Fibroblast of pulmonary artery (primary cell): ENCODE measurements around the gene RETN.

Source experiments
- DNase-seq: peaks from one replicate; pipeline ENCODE4 v3.0.0-alpha.2; 2010; ENCODE audit warnings: low read depth
- H3K4me3 ChIP-seq: replicated peaks from 2 replicates; pipeline ENCODE4 v1.5.1; 2011; ENCODE audit warnings: low read depth, mild to moderate bottlenecking, control low read depth, low read length, moderate library complexity
- CTCF ChIP-seq: IDR thresholded peaks from 2 replicates; pipeline ENCODE4 v1.5.1; 2011; ENCODE audit warnings: mild to moderate bottlenecking, control low read depth, low read length, inconsistent platforms; ENCODE audit errors: missing control alignments

RETN gene

GRCh38 chr19:7652061-7652641, 16.7 kb upstream of the RETN start:
- peak; percentile 71 for DNase-seq
- H3K4me3 ChIP-seq, result peak overlapping the region; percentile 19
- TF ChIP-seq CTCF, result peak; percentile 96

- DNase-seq, result no peak
- H3K4me3 ChIP-seq, result no peak overlapping the region
- no peak for TF ChIP-seq CTCF
Measured at GRCh38 chr19:7654401-7654800, 14.4 kb upstream of the RETN start.

- no peak for DNase-seq
- TF ChIP-seq CTCF, result no peak
- H3K4me3 ChIP-seq, result no peak overlapping the region
Measured at GRCh38 chr19:7655581-7655980, 13.3 kb upstream of the RETN start.

GRCh38 chr19:7657131-7657751, 11.6 kb upstream of the RETN start:
- no peak overlapping the region for H3K4me3 ChIP-seq
- no peak for DNase-seq
- TF ChIP-seq CTCF, result no peak

- no peak for TF ChIP-seq CTCF
- DNase-seq, result no peak
- no peak overlapping the region for H3K4me3 ChIP-seq
Measured at GRCh38 chr19:7658219-7658686, 10.6 kb upstream of the RETN start.

GRCh38 chr19:7661744-7662538, 6.9 kb upstream of the RETN start:
- TF ChIP-seq CTCF, result no peak
- H3K4me3 ChIP-seq, result no peak overlapping the region
- no peak for DNase-seq

GRCh38 chr19:7662657-7663056, 6.2 kb upstream of the RETN start:
- no peak overlapping the region for H3K4me3 ChIP-seq
- no peak for TF ChIP-seq CTCF
- no peak for DNase-seq
